SK-N-SH treated with all-trans-retinoic acid at 6 μM for 48 hours (cell line): ENCODE data around the gene COX7A2L.

Source experiments
- GLIS3 ChIP-seq: fragments of 250-450 bp; sonication (Bioruptor Pico); IDR thresholded peaks from 2 replicates; pipeline ENCODE4 v1.5.0; 2020; ENCODE audit warnings: mild to moderate bottlenecking, moderate library complexity
- PATZ1 ChIP-seq: fragments of 250-450 bp; sonication (Bioruptor Pico); IDR thresholded peaks from 2 replicates; pipeline ENCODE4 v1.8.0; 2020; ENCODE audit warnings: mild to moderate bottlenecking, moderate library complexity, borderline replicate concordance
- ZFP3 ChIP-seq: fragments of 250-450 bp; sonication (Bioruptor Pico); IDR thresholded peaks from 2 replicates; pipeline ENCODE4 v1.5.0; 2020; ENCODE audit warnings: mild to moderate bottlenecking, moderate library complexity
- ZNF70 ChIP-seq: fragments of 450-650 bp; formaldehyde crosslinking; IDR thresholded peaks from 2 replicates; pipeline ENCODE4 v1.5.0; 2020; ENCODE audit warnings: mild to moderate bottlenecking, moderate library complexity

DNA sequence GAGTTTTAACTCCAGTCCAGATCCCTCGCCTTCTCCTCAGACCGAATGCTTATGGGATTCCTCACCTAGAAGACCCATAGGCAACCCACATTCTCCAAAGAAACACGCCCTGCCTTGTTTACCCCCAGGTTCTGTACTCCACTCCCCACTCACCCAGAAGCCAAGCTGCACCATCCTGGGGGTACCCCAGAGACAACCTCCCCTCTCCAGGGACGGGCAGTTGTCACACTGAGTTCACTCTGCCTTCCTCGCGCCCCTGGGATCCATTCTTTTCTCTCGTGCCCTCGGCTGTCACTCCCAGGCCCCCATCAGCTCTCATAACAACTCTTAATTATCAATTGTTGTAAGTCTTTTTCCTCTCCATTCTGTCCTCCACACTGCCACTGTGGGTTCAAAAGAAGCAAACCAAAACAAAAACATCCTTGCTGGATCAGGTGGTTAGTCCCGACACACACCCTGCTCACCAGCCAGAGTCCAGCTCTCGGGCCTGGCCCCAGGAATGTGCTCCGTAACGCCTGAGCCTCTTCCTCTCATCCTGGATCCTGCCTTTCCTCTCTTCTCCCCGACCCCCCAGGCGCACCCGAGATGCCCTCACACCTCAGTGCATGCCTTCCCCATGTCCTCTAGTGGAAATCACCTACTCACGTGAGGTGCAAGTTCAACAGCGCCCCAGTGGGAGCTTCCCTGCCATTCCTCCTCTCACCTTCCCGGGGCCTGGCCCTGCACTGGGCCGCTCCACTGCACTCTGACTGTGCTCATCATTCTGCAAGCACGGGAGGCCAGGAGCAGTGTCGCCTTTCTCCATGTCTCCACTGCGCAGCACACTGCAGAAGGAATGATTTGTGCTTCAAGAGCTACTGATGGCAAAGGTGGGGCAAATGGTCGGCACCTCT, 20.7 kb downstream of the COX7A2L start:
- no peak for TF ChIP-seq PATZ1
- TF ChIP-seq GLIS3 (CRISPR knock-in tag), result no peak
- no peak for TF ChIP-seq ZNF70 (CRISPR knock-in tag)
- TF ChIP-seq ZFP3 (CRISPR knock-in tag), result no peak
